Upper lobe of left lung (tissue), 4 donors: ENCODE results near the gene DCAF17.

Experiments
- POLR2A ChIP-seq, 4 donors: fragments of 450-650 bp; IDR thresholded peaks; one replicate each; pipeline ENCODE4 v1.5.1; 2016 to 2017; ENCODE audit warnings: antibody characterized with exemption in 4 of 4, mild to moderate bottlenecking in 2 of 4
- POLR2AphosphoS5 ChIP-seq, 2 donors: sonication (generic); formaldehyde crosslinking; IDR thresholded peaks; one replicate each; pipeline ENCODE4 v1.5.1; 2017; ENCODE audit warnings: antibody characterized with exemption in 2 of 2

DNA sequence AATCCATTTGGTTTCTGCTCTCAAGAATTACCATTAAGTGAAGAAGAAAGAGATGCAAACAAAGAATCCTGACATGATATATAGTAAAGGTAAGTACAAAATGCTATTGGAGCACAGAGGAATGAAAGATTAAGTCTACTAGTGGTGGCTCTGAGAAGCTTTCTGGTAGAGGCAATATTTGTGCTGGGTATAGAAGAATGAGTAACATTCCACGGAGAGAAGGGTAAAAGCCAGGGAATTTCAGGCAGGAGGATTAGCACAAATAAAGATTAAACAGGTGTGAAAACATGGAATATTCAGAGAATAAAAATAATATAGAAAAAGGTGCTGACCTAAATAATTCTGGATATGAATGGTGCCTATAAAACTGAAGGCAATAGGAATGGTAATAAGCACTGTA, 32.1 kb upstream of the DCAF17 start:
- TF ChIP-seq POLR2A (IDR thresholded peaks at IDR 0.05) (no peak), POLR2AphosphoS5 (IDR thresholded peaks at IDR 0.05) (no peak)
